Uterus (tissue), 4 donors: ENCODE data around the gene THRAP3. TPM values are rescaled to one million over a fixed set of nuclear protein-coding genes. Genes with fewer than 3 reads are reported as not detected.
"Not testable (repeated sequence)": the region's sequence is repeated elsewhere in the genome, so short reads cannot be mapped to it uniquely, and the experiment has no call there.

Experiments used
- DNase-seq, 2 donors: peaks; one replicate each; pipeline ENCODE4 v3.0.0-alpha.2; 2019 to 2020
- H3K27ac ChIP-seq, 2 donors: fragments of 200-600 bp; sonication (generic); 1 replicate in 1 of 2; 2 replicates in 1 of 2; pipeline ENCODE4 v1.5.1; 2016 to 2018
- H3K27me3 ChIP-seq, 2 donors: fragments of 200-600 bp; sonication (generic); one replicate each; pipeline ENCODE4 v1.5.1; 2018 to 2019; ENCODE audit warnings: control low read depth in 1 of 2
- H3K36me3 ChIP-seq, 2 donors: fragments of 200-600 bp; sonication (generic); one replicate each; pipeline ENCODE4 v1.5.1; 2019; ENCODE audit warnings: control low read depth in 1 of 2
- H3K4me1 ChIP-seq, 2 donors: fragments of 200-600 bp; sonication (generic); one replicate each; pipeline ENCODE4 v1.5.1; 2018 to 2019; ENCODE audit warnings: control low read depth in 1 of 2
- H3K4me3 ChIP-seq, 2 donors: fragments of 200-600 bp; sonication (generic); 1 replicate in 1 of 2; 2 replicates in 1 of 2; pipeline ENCODE4 v1.5.1; 2018 to 2019; ENCODE audit warnings: mild to moderate bottlenecking in 1 of 2
- H3K9me3 ChIP-seq, 2 donors: fragments of 200-600 bp; sonication (generic); one replicate each; pipeline ENCODE4 v1.5.1; 2019; ENCODE audit warnings: control low read depth in 1 of 2
- POLR2A ChIP-seq, 2 donors: fragments of 450-650 bp; IDR thresholded peaks; one replicate each; pipeline ENCODE4 v1.6.1; 2016; ENCODE audit warnings: antibody characterized with exemption in 2 of 2, mild to moderate bottlenecking in 1 of 2, moderate library complexity in 1 of 2
- intact Hi-C: fragments of 100-400 bp; cut with DNase I; formaldehyde crosslinking; loops from one replicate; pipeline ENCODE4 v1.15.1; 2023; ENCODE audit warnings: low total_unique reads
- total RNA-seq, 4 donors: library from RNA; depleted of rRNA in 3 of 4; stranded (reverse); fragments of >200 nt in 3 of 4; gene quantifications; one replicate each; pipeline versions ENCODE4 v1.1.0 to v1.2.4, GENCODE V29; 2014 to 2023
- TF ChIP-seq, protein P1 (sequence below), 4 experiments: fragments of 200-600 bp in 2 of 4; fragments of 450-650 bp in 2 of 4; sonication (generic) in 2 of 4; IDR thresholded peaks; one replicate each; pipeline ENCODE4 v1.5.1; 2016 to 2019; ENCODE audit warnings: antibody characterized with exemption in 4 of 4, mild to moderate bottlenecking in 2 of 4, moderate library complexity in 1 of 4
- donor health status: DM: yes; HTN: yes; CAD: no.

The THRAP3 gene
- total RNA-seq, 4 donors from 2014 or later = 21.3 to 99.1 (median 67.5) TPM

DNA sequence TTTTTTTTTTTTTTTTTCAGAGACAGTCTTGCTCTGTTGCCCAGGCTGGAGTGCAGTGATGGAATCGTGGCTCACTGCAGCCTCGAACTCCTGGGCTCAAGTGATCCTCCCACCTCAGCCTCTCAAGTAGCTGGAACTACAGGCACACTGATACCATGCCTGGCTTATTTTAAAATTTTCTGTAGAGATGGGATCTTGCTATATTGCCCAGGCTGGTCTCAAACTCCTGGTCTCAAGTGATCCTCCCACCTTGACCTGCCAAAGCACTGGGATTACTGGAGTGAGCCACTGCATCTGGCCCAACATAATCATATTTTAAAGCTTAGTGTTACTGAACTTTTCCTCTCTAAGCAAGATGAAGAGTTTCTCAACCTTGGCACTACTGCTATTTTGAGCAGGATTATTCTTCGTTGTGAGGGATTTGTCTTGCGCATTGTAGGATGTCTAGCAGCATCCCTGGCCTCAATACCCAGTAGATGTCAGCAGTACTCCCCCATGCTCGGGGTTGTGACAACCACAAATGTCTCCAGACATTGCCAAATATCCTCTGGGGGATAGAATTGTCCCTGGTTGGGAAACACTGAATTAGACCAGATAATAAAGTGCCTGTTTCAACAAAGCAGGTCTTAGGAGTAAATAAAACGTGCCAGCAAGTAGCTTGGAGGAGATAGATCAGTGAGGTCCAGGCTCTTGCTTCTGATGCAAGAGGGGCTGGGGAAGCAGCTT lies 15.1 kb upstream of the THRAP3 start:
- H3K36me3 ChIP-seq = no peaks in the 10 kb centered on the region
- intact Hi-C loops = no loop called here
- H3K4me3 ChIP-seq = no peak overlapping the region
- no peaks in the 10 kb centered on the region for H3K9me3 ChIP-seq
- no peaks in the 10 kb centered on the region for H3K27me3 ChIP-seq
- peaks cover 0 to 8% of the 10 kb centered on the region in 2 donors for H3K4me1 ChIP-seq
- TF ChIP-seq POLR2A (IDR thresholded peaks at IDR 0.05) = no peak
- TF ChIP-seq, protein P1, sequence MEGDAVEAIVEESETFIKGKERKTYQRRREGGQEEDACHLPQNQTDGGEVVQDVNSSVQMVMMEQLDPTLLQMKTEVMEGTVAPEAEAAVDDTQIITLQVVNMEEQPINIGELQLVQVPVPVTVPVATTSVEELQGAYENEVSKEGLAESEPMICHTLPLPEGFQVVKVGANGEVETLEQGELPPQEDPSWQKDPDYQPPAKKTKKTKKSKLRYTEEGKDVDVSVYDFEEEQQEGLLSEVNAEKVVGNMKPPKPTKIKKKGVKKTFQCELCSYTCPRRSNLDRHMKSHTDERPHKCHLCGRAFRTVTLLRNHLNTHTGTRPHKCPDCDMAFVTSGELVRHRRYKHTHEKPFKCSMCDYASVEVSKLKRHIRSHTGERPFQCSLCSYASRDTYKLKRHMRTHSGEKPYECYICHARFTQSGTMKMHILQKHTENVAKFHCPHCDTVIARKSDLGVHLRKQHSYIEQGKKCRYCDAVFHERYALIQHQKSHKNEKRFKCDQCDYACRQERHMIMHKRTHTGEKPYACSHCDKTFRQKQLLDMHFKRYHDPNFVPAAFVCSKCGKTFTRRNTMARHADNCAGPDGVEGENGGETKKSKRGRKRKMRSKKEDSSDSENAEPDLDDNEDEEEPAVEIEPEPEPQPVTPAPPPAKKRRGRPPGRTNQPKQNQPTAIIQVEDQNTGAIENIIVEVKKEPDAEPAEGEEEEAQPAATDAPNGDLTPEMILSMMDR (IDR thresholded peaks at IDR 0.05) = no peak
- H3K27ac ChIP-seq = no peak overlapping the region
- no peak for DNase-seq

DNA sequence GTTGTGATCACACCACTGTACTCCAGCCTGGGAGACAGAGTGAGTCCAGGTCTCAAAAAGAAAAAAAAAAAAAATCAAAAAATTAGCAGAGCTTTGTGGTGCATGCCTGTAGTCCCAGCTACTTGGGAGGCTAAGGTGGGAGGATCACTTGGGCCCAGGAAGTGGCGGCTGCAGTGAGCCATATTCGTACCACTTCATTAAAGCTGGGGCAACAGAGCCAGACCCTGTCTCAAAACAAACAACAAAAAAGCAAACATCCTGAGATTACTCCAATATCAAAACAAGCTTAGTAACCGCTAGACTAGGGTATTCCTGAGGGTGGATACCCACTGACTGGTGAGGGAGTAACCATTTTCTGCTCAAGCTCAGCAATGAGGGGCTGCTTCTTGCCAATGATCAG lies 12.9 kb upstream of the THRAP3 start:
- Histone ChIP-seq H3K4me1 (peaks cover 0 to 8% of the 10 kb centered on the region in 2 donors), H3K27me3 (no peaks in the 10 kb centered on the region), H3K36me3 (no peaks in the 10 kb centered on the region), H3K4me3 (no peak overlapping the region), H3K9me3 (no peaks in the 10 kb centered on the region), H3K27ac (no peak overlapping the region)
- no peak for TF ChIP-seq POLR2A (IDR thresholded peaks at IDR 0.05)
- TF ChIP-seq, protein P1 (IDR thresholded peaks at IDR 0.05) = no peak
- DNase-seq = no peak
- intact Hi-C loops = no loop called here

DNA sequence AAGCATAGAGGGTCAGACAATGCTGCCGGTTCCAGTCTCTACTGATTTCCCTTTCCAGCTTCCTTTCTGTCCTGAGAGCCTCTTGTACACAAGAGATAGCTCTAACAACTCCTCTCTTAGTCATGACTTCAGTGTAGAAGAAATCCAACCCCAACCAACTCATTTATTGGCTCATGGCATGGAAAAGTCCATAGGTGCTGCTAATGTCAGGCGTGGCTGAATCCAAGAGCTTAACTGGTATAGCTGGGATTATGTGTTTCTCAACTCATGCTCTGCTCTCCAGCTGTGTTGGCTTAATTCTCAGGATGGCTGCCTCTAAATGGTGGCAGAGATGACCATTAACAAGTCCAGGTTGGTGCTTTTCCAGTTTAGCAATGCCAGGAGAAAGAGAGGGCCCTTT lies 12.4 kb upstream of the THRAP3 start:
- Histone ChIP-seq H3K4me3 (no peak overlapping the region), H3K27ac (no peak overlapping the region), H3K4me1 (peaks cover 0 to 8% of the 10 kb centered on the region in 2 donors), H3K36me3 (no peaks in the 10 kb centered on the region), H3K27me3 (no peaks in the 10 kb centered on the region), H3K9me3 (no peaks in the 10 kb centered on the region)
- TF ChIP-seq POLR2A (IDR thresholded peaks at IDR 0.05) = no peak
- TF ChIP-seq, protein P1 (IDR thresholded peaks at IDR 0.05) = no peak
- DNase-seq = no peak
- intact Hi-C loops = no loop called here

DNA sequence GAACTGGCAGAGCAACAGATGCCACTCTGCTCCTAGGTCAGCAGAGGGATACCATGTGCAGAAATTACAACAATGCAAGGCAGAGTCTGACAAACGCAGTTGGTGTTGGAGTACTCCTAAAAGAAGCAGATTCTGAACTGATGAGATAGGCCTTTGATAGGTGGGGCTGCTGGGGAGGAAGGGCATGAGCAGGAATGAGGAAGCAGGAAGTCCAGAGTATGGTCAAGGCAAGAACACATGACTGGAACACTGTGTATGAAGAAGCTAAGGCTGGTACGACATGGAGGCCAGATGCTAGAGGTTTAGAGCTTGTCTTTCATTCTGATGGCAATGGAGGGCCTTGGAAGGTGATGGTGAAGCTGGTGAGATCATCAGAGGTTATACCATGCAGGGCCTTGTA lies 11.5 kb upstream of the THRAP3 start:
- no peak for DNase-seq
- Histone ChIP-seq H3K27me3 (no peaks in the 10 kb centered on the region), H3K4me3 (no peak overlapping the region), H3K27ac (no peak overlapping the region), H3K9me3 (no peaks in the 10 kb centered on the region), H3K36me3 (no peaks in the 10 kb centered on the region), H3K4me1 (peaks cover 0 to 2% of the 10 kb centered on the region in 2 donors)
- no peak for TF ChIP-seq POLR2A (IDR thresholded peaks at IDR 0.05)
- intact Hi-C loops = no loop called here

DNA sequence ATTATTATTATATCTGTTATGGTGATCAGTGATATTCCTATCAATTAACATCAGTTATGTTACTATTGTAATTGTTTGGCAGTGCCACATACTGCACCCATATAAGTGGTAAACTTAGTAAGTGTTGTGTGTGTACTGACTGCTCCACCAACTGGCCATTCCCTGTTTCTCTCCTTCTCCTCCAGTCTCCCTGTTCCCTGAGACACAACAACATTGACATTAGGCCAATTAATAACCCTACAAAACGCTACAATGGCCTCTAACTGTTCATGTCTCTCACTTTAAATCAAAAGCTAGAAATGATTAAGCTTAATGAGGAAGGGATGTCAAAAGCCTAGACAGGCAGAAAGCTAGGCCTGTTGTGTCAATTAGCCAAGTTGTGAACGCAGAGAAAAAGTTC lies 6.6 kb upstream of the THRAP3 start:
- intact Hi-C loops = no loop called here
- no peak for DNase-seq
- Histone ChIP-seq H3K4me1 (no peaks in the 10 kb centered on the region), H3K36me3 (no peaks in the 10 kb centered on the region), H3K27ac (no peak overlapping the region), H3K9me3 (no peaks in the 10 kb centered on the region), H3K27me3 (no peaks in the 10 kb centered on the region), H3K4me3 (no peak overlapping the region)
- no peak for TF ChIP-seq POLR2A (IDR thresholded peaks at IDR 0.05)
- TF ChIP-seq, protein P1 (IDR thresholded peaks at IDR 0.05) = no peak

DNA sequence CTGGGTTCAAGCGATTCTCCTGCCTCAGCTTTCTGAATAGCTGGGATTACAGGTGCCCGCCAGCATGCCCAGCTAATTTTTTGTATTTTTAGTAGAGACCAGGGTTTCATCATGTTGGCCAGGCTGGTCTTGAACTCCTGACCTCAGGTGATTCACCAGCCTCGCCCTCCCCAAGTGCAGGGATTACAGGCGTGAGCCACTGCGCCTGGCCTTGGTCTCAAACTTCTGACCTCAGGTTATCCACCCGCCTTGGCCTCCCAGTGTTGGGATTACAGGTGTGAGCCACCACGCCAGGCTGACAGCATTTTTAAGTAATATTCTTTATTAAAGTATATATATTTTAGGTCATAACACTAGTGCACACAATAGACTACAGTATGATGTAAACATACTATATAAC lies 2.3 kb upstream of the THRAP3 start:
- intact Hi-C loops, H3K27me3 ChIP-seq, H3K36me3 ChIP-seq, H3K27ac ChIP-seq, DNase-seq, H3K9me3 ChIP-seq, H3K4me3 ChIP-seq: not testable (repeated sequence)
- H3K4me1 ChIP-seq = peaks cover 8 to 14% of the 10 kb centered on the region in 2 donors
